ENCODE measurements around the gene LHX8. TPM values are rescaled to one million over a fixed set of nuclear protein-coding genes. Genes with fewer than 3 reads are reported as not detected.
"Not testable (repeated sequence)": the region's sequence is repeated elsewhere in the genome, so short reads cannot be mapped to it uniquely, and the experiment has no call there.

Gene LHX8
- total and polyA plus RNA-seq, 8 donors, result not detected

GRCh38 chr1:75099581-75099980, 34.6 kb upstream of the LHX8 start:
- Histone ChIP-seq H3K36me3 (no peaks in the 10 kb centered on the region), H3K27ac (no peak overlapping the region), H3K4me1 (no peaks in the 10 kb centered on the region), H3K4me3 (no peak overlapping the region), H3K9me3 (no peaks in the 10 kb centered on the region), H3K27me3 (no peaks in the 10 kb centered on the region)
- no peak for DNase-seq
- TF ChIP-seq CTCF (IDR thresholded peaks at IDR 0.05), result no peak
- intact Hi-C loops (cut with DNase I), result no loop called here
- ATAC-seq, result no peak

- DNase-seq, result no peak
Observed at GRCh38 chr1:75100481-75101092, 33.6 kb upstream of the LHX8 start.

GRCh38 chr1:75112362-75112951, 21.7 kb upstream of the LHX8 start:
- intact Hi-C loops (cut with DNase I); H3K4me3 ChIP-seq; H3K27ac ChIP-seq: not testable (repeated sequence)

More at GRCh38 chr1:75100481-75101092, 33.6 kb upstream of the LHX8 start:
- Histone ChIP-seq H3K36me3 (no peaks in the 10 kb centered on the region), H3K27me3 (no peaks in the 10 kb centered on the region), H3K27ac (no peak overlapping the region), H3K4me1 (no peaks in the 10 kb centered on the region), H3K4me3 (no peak overlapping the region), H3K9me3 (no peaks in the 10 kb centered on the region)
- intact Hi-C loops (cut with DNase I), result no loop called here
- ATAC-seq, result no peak
- TF ChIP-seq CTCF (IDR thresholded peaks at IDR 0.05), result no peak

GRCh38 chr1:75115654-75116053, 18.5 kb upstream of the LHX8 start:
- H3K4me3 ChIP-seq, result no peak overlapping the region
- H3K27me3 ChIP-seq, result no peaks in the 10 kb centered on the region
- intact Hi-C loops (cut with DNase I), result no loop called here
- no peaks in the 10 kb centered on the region for H3K9me3 ChIP-seq
- H3K27ac ChIP-seq, result no peak overlapping the region
- ATAC-seq (no peak), DNase-seq (no peak)
- no peak for TF ChIP-seq CTCF (IDR thresholded peaks at IDR 0.05)
- no peaks in the 10 kb centered on the region for H3K4me1 ChIP-seq
- H3K36me3 ChIP-seq, result no peaks in the 10 kb centered on the region

More at GRCh38 chr1:75112362-75112951, 21.7 kb upstream of the LHX8 start:
- not testable (repeated sequence) for H3K4me1 ChIP-seq, H3K36me3 ChIP-seq, H3K27me3 ChIP-seq, H3K9me3 ChIP-seq, ATAC-seq
- DNase-seq, result peak in 1 of 4 donors; percentile 14

GRCh38 chr1:75123756-75124155, 10.4 kb upstream of the LHX8 start:
- Histone ChIP-seq H3K4me1 (no peaks in the 10 kb centered on the region), H3K4me3 (no peak overlapping the region), H3K27ac (no peak overlapping the region), H3K27me3 (peaks cover 43 to 59% of the 10 kb centered on the region in 2 donors), H3K36me3 (no peaks in the 10 kb centered on the region), H3K9me3 (no peaks in the 10 kb centered on the region)
- ATAC-seq (no peak), DNase-seq (no peak)
- no peak for TF ChIP-seq CTCF (IDR thresholded peaks at IDR 0.05)
- intact Hi-C loops (cut with DNase I), result no loop called here

All from left lung (tissue), 10 donors.